H54 (cell line): ENCODE data around the gene NHLRC4.

Experiments
- DNase-seq: peaks from one replicate; pipeline ENCODE4 v3.0.0; 2011; ENCODE audit warnings: low spot score, mixed read lengths; ENCODE audit not compliant: insufficient read length
- FAIRE-seq: peaks from 3 replicates; lab custom pipeline; 2011; peaks lifted over from hg19 to GRCh38; lab: Jason Lieb, UNC
- POLR2A ChIP-seq: IDR thresholded peaks from 2 replicates; pipeline ENCODE4 v1.6.1; 2011; ENCODE audit warnings: low read depth, mild to moderate bottlenecking, low read length

NHLRC4 gene

DNA sequence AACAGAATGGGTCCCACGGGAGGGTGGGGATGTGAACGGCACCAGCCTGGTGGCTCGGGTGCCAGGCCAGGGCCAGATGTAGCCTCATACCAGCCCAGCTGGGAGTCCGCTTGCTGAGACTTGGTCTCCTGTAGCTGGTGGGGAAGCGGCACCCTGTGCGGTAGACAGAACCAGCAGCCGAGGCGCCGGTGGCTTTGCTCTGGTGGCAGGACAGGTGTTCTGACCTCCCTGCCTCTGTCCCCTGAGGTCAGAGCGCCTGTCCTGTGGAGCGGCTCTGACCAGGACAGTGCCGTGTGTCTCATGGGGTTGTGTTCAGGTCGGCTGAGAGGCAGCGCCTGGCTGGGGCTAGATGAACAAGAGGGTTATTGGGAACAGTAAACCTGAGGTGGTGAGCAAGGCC is 43.2 kb downstream of the NHLRC4 start:
- FAIRE-seq = no peak
- no peak for DNase-seq
- TF ChIP-seq POLR2A = no peak

DNA sequence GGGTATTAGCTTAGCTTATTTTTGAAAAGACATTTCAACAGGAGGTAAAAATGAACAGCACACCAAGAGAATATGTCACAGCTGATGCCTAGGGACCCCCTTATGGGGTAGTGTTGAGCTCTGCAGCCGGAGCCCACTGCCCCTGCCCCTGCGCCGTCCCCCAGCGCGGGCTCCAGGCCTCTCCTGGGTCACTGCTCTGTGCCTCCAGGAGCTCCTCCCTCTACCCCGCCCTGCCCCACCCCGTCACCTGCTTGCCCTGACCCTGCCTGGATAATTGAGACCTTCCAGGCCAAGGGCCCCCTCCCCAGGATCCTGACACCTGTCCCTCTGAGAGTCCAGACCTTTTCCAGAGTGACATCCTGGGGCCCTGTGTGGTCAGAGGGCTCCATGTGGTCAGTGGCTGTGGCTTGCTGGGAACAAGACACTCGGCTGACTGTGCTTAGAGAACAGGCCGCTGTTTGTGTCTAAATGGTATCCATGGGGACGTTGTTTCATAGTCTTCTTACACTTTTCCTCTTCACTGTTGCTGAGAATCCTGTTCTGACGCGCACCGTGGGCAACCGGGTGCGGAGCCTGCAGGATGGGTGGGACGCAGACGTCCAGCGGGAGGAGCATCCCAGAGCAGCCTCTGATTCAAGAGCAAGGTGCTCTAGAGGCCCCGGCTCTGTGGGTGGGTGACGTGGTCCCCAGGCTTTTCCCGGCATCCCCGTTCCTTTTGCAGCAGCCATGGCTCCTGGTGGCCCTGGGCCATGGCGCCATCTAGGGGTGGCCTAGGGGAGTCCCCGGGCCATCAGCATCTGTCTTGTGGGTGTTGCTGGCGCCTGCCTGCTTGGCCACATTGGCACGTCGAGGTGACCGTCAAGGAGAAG is 43.9 kb downstream of the NHLRC4 start:
- no peak for TF ChIP-seq POLR2A
- DNase-seq = no peak
- FAIRE-seq = no peak

DNA sequence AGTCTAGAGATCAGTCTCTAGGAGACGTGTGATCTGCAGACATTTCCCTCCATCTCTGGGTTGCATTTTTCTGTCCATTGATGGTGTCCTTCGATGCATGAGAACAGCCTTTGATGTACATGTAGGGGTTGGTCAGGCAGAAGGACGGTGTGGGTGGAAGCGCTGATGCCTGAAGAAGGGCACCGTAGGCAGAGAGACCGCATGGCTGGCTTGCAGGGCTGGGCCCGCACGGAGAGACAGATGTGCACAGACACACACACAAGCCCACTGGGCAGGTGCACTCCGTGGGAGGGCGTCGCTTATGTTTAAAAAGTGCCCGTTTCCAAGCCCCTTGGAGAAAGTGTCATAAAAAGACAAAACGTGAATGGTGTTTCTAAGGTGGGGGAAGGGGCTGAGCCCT is 48.3 kb downstream of the NHLRC4 start:
- FAIRE-seq (no peak), DNase-seq (no peak)
- TF ChIP-seq POLR2A = no peak

DNA sequence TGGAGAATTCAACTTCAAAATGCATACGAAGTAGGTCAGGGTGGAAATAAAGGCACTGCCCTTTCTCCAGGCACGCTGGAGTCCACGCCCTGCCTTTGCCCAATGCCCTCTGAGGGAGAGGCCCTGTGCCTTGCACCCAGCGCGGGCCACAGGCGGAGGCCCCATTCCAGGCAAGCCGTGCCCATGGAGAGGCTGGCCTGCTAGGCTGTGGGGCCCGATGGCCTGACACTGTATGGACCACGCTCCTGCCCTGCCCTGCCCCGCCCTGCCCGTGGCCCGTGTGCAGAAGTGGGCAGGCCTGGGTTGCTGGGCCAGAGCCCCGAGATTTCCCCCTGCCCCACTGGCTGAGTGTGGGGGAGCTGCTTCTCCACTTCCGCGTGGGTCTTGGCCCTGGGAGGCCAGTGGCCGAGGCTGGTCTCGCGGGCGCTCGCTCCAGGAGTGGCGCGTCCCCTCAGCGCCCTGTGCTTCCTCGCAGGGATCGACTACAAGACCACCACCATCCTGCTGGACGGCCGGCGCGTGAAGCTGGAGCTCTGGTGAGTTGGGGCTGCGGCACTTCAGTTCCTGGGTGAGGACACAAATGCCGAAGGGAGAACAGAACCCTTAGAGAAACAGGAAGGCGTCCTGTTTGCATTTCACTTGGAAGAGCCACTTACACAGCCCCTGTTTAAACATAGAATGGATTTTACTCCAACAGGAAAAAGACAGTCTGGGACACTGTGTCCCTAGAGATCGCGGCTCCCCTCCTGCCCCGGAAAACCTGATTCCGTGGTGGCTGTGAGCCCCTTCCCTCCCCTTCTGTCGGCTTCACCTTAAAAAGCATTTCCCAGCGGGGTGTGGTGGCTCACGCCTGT is 50.2 kb downstream of the NHLRC4 start:
- no peak for DNase-seq
- no peak for FAIRE-seq
- TF ChIP-seq POLR2A = no peak

DNA sequence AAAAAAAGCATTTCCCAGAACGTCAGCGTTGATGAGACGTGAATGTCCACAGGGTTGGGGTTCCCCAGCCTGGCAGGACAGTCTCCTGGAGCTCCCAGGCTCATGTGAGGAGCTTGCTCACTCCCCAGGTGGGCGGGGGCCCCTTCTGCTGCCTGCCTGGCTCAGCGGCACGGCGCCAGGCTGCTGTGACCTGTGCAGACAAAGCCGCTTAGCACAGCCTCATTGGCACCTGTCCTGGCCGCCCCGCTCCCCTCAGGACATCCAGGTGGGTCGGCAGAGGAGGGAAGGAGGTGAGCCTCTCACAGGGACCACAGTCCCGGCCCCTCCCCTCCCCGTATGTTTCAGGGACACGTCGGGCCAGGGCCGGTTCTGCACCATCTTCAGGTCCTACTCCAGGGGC is 51.0 kb downstream of the NHLRC4 start:
- no peak for TF ChIP-seq POLR2A
- DNase-seq (no peak), FAIRE-seq (no peak)
